HepG2 (cell line): ENCODE measurements around the gene SH3D19. TPM values are rescaled to one million over a fixed set of nuclear protein-coding genes. Genes with fewer than 3 reads are reported as not detected.

ENCODE experiments used
- MYNN ChIP-seq: sonication (generic); formaldehyde crosslinking; IDR thresholded peaks from 2 replicates; pipeline ENCODE4 v1.4.0; 2020; ENCODE audit warnings: mild to moderate bottlenecking, low read depth, missing genetic modification reagents
- SMAD1 ChIP-seq: sonication (generic); formaldehyde crosslinking; IDR thresholded peaks from 2 replicates; pipeline ENCODE4 v1.4.0; 2020; ENCODE audit warnings: missing genetic modification reagents, low read depth, mild to moderate bottlenecking, borderline replicate concordance
- SNAPC2 ChIP-seq: sonication (generic); formaldehyde crosslinking; IDR thresholded peaks from 2 replicates; pipeline ENCODE4 v1.8.1; 2022; ENCODE audit warnings: mild to moderate bottlenecking, missing genetic modification reagents
- SOX6 ChIP-seq, 2 experiments: fragments of 450-650 bp in 1 of 2; sonication (generic) in 1 of 2; formaldehyde crosslinking in 1 of 2; IDR thresholded peaks; 2 replicates each; pipeline versions ENCODE4 v1.4.0 to v1.6.1; 2017 to 2020; ENCODE audit warnings: antibody characterized with exemption in 1 of 2, mild to moderate bottlenecking in 1 of 2, missing genetic modification reagents in 1 of 2
- TFE3 ChIP-seq: IDR thresholded peaks from 2 replicates; pipeline ENCODE4 v1.6.1; 2016
- THYN1 ChIP-seq: sonication (generic); formaldehyde crosslinking; IDR thresholded peaks from 2 replicates; pipeline ENCODE4 v1.8.1; 2023; ENCODE audit warnings: low read depth, mild to moderate bottlenecking, moderate library complexity, missing genetic modification reagents, borderline replicate concordance
- TSC22D2 ChIP-seq: sonication (generic); formaldehyde crosslinking; IDR thresholded peaks from 2 replicates; pipeline ENCODE4 v1.5.1; 2020; ENCODE audit warnings: missing genetic modification reagents, mild to moderate bottlenecking, borderline replicate concordance
- ZFP41 ChIP-seq: sonication (generic); formaldehyde crosslinking; IDR thresholded peaks from 2 replicates; pipeline ENCODE4 v1.4.0; 2020; ENCODE audit warnings: mild to moderate bottlenecking, missing genetic modification reagents, borderline replicate concordance
- ZFX ChIP-seq: sonication (generic); formaldehyde crosslinking; IDR thresholded peaks from 2 replicates; pipeline ENCODE4 v1.4.0; 2020; ENCODE audit warnings: mild to moderate bottlenecking, low read depth, missing genetic modification reagents, moderate library complexity
- ZNF253 ChIP-seq: sonication (generic); formaldehyde crosslinking; IDR thresholded peaks from 2 replicates; pipeline ENCODE4 v1.8.0; 2022; ENCODE audit warnings: mild to moderate bottlenecking, missing genetic modification reagents, borderline replicate concordance
- ZNF260 ChIP-seq: sonication (generic); formaldehyde crosslinking; IDR thresholded peaks from 2 replicates; pipeline ENCODE4 v1.4.0; 2020; ENCODE audit warnings: missing genetic modification reagents, low read depth, mild to moderate bottlenecking, borderline replicate concordance
- ZNF780A ChIP-seq: sonication (generic); formaldehyde crosslinking; IDR thresholded peaks from 2 replicates; pipeline ENCODE4 v1.8.0; 2022; ENCODE audit warnings: mild to moderate bottlenecking, missing genetic modification reagents, moderate library complexity
- polyA plus RNA-seq, 8 experiments: library from polyadenylated mRNA; depleted of rRNA in 3 of 8; stranded (reverse) in 7 of 8; unstranded in 1 of 8; fragments of >200 nt; fragmentation: Illumina TruSeq in 4 of 8; extraction: Trizol in 4 of 8; gene quantifications; 2 replicates each; pipeline versions ENCODE4 v1.2.1 to v1.2.3, GENCODE V29; 2011 to 2016; ENCODE audit warnings: low read depth in 4 of 8, missing spikeins in 1 of 8, mixed read lengths in 1 of 8; ENCODE audit not compliant: insufficient read depth in 1 of 8
- total RNA-seq, 5 experiments: library from RNA; depleted of rRNA; stranded (reverse); fragments of >200 nt; fragmentation: Illumina TruSeq; extraction: Trizol; gene quantifications; 2 replicates each; pipeline ENCODE4 v1.2.3, GENCODE V29; 2016; ENCODE audit warnings: low read depth in 1 of 5
- TF ChIP-seq, protein P1 (sequence below): sonication (generic); formaldehyde crosslinking; IDR thresholded peaks from 2 replicates; pipeline ENCODE4 v1.8.0; 2022; ENCODE audit warnings: mild to moderate bottlenecking, missing genetic modification reagents, moderate library complexity
- TF ChIP-seq, protein P2 (sequence below): sonication (generic); formaldehyde crosslinking; IDR thresholded peaks from 2 replicates; pipeline ENCODE4 v1.5.0; 2020; ENCODE audit warnings: missing genetic modification reagents, mild to moderate bottlenecking, borderline replicate concordance
- TF ChIP-seq, protein P3 (sequence below): sonication (generic); formaldehyde crosslinking; IDR thresholded peaks from 2 replicates; pipeline ENCODE4 v1.8.1; 2023; ENCODE audit warnings: mild to moderate bottlenecking, missing genetic modification reagents
- TF ChIP-seq, protein P4 (sequence below): sonication (generic); formaldehyde crosslinking; IDR thresholded peaks from 2 replicates; pipeline ENCODE4 v1.4.0; 2020; ENCODE audit warnings: missing genetic modification reagents
- TF ChIP-seq, protein P5 (sequence below): IDR thresholded peaks from 2 replicates; pipeline ENCODE4 v1.4.0; 2020; ENCODE audit warnings: mild to moderate bottlenecking, missing genetic modification reagents

SH3D19 gene
- total and polyA plus RNA-seq, 2 of the 13 experiments (the other 11 are each of a cell fraction or from before 2014, with no cell fraction given) = 31.2 to 38.0 TPM

DNA sequence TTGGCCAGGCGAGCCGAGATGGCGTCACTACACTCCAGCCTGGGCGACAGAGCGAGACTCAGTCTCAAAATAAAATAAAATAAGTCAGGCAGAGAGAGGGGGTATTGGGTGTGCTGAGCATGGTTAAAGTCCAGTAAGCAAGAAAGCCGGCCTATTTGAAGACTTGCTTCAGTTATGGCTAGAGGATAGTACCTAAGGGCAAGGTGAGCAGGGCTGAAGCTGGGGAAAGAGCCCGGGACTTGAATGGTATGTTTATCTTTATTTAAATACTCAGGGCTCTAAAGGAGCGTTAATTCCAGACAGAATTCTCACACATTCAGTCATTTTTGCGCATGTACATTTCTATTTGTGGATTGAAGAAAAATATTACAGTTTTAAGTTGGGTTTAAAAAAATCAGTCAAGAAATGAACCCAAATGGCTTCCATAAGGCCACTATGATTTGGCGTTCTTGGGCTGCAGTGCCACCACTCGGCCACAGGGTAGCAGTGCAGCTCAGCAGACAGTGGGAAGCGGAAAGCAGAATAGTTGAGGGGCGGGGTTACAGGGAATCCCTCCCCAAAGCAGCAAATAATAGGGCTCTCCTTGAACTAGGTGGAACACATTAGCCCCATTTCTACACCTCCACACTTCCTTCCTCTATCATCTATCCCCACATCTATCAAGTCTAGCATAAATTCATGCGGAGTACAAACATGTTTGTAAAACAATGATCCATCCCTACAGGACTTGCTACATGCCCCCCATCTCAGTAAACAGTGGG, 37.2 kb upstream of the SH3D19 start (continued):
- no peak for TF ChIP-seq ZFX (CRISPR knock-in tag)
- TF ChIP-seq THYN1 = no peak
- TF ChIP-seq, protein P1, sequence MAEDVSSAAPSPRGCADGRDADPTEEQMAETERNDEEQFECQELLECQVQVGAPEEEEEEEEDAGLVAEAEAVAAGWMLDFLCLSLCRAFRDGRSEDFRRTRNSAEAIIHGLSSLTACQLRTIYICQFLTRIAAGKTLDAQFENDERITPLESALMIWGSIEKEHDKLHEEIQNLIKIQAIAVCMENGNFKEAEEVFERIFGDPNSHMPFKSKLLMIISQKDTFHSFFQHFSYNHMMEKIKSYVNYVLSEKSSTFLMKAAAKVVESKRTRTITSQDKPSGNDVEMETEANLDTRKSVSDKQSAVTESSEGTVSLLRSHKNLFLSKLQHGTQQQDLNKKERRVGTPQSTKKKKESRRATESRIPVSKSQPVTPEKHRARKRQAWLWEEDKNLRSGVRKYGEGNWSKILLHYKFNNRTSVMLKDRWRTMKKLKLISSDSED (CRISPR knock-in tag) = no peak
- TF ChIP-seq, protein P2, sequence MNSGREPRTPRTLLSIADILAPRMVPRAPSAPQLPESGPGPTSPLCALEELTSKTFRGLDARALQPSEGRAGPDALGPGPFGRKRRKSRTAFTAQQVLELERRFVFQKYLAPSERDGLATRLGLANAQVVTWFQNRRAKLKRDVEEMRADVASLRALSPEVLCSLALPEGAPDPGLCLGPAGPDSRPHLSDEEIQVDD (CRISPR knock-in tag) = no peak
- TF ChIP-seq SMAD1 (CRISPR knock-in tag) = no peak
- no peak for TF ChIP-seq ZNF260 (CRISPR knock-in tag)
- TF ChIP-seq TSC22D2 = no peak
- no peak for TF ChIP-seq SNAPC2 (CRISPR knock-in tag)
- TF ChIP-seq MYNN = no peak
- TF ChIP-seq, protein P3, sequence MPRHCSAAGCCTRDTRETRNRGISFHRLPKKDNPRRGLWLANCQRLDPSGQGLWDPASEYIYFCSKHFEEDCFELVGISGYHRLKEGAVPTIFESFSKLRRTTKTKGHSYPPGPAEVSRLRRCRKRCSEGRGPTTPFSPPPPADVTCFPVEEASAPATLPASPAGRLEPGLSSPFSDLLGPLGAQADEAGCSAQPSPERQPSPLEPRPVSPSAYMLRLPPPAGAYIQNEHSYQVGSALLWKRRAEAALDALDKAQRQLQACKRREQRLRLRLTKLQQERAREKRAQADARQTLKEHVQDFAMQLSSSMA = no peak
- TF ChIP-seq ZFP41 (CRISPR knock-in tag) = no peak
- TF ChIP-seq, protein P4, sequence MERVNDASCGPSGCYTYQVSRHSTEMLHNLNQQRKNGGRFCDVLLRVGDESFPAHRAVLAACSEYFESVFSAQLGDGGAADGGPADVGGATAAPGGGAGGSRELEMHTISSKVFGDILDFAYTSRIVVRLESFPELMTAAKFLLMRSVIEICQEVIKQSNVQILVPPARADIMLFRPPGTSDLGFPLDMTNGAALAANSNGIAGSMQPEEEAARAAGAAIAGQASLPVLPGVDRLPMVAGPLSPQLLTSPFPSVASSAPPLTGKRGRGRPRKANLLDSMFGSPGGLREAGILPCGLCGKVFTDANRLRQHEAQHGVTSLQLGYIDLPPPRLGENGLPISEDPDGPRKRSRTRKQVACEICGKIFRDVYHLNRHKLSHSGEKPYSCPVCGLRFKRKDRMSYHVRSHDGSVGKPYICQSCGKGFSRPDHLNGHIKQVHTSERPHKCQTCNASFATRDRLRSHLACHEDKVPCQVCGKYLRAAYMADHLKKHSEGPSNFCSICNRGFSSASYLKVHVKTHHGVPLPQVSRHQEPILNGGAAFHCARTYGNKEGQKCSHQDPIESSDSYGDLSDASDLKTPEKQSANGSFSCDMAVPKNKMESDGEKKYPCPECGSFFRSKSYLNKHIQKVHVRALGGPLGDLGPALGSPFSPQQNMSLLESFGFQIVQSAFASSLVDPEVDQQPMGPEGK (CRISPR knock-in tag) = peak; percentile 58; the same call in 1 of the 2 replicates
- TF ChIP-seq, protein P5, sequence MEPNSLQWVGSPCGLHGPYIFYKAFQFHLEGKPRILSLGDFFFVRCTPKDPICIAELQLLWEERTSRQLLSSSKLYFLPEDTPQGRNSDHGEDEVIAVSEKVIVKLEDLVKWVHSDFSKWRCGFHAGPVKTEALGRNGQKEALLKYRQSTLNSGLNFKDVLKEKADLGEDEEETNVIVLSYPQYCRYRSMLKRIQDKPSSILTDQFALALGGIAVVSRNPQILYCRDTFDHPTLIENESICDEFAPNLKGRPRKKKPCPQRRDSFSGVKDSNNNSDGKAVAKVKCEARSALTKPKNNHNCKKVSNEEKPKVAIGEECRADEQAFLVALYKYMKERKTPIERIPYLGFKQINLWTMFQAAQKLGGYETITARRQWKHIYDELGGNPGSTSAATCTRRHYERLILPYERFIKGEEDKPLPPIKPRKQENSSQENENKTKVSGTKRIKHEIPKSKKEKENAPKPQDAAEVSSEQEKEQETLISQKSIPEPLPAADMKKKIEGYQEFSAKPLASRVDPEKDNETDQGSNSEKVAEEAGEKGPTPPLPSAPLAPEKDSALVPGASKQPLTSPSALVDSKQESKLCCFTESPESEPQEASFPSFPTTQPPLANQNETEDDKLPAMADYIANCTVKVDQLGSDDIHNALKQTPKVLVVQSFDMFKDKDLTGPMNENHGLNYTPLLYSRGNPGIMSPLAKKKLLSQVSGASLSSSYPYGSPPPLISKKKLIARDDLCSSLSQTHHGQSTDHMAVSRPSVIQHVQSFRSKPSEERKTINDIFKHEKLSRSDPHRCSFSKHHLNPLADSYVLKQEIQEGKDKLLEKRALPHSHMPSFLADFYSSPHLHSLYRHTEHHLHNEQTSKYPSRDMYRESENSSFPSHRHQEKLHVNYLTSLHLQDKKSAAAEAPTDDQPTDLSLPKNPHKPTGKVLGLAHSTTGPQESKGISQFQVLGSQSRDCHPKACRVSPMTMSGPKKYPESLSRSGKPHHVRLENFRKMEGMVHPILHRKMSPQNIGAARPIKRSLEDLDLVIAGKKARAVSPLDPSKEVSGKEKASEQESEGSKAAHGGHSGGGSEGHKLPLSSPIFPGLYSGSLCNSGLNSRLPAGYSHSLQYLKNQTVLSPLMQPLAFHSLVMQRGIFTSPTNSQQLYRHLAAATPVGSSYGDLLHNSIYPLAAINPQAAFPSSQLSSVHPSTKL (CRISPR knock-in tag) = peak; percentile 45; the same call in 1 of the 2 replicates
- TF ChIP-seq TFE3 (CRISPR knock-in tag) = 0 out of 2 replicates have a peak, but pooled peaks have one; percentile 24
- no peak for TF ChIP-seq SOX6 (IDR thresholded peaks at IDR 0.05)
- peak; percentile 34; the same call in 1 of the 2 replicates for TF ChIP-seq SOX6 (CRISPR knock-in tag; IDR thresholded peaks at IDR 0.05)
- TF ChIP-seq ZNF253 = no peak
- no peak for TF ChIP-seq ZNF780A
